GM21390 (cell line): Measurements from ENCODE around the gene CFAP210.

Experiments
- ATAC-seq: cut with Tn5 transposase; IDR thresholded peaks from one replicate; pipeline ENCODE4 v1.9.1; 2021; ENCODE audit not compliant: unreplicated experiment

The CFAP210 gene

GRCh38 chr2:169673921-169674320 is 20.3 kb downstream of the CFAP210 start:
- no peak for ATAC-seq

GRCh38 chr2:169673106-169673505 is 21.1 kb downstream of the CFAP210 start:
- no peak for ATAC-seq

- no peak for ATAC-seq
Measured at GRCh38 chr2:169672406-169672805, 21.8 kb downstream of the CFAP210 start.

- no peak for ATAC-seq
Measured at GRCh38 chr2:169670937-169671336, 23.3 kb downstream of the CFAP210 start.

GRCh38 chr2:169670215-169670651 is 24.0 kb downstream of the CFAP210 start:
- no peak for ATAC-seq

GRCh38 chr2:169667583-169667982 is 26.6 kb downstream of the CFAP210 start:
- ATAC-seq: no peak

- no peak for ATAC-seq
Measured at GRCh38 chr2:169664978-169665930, 29.0 kb downstream of the CFAP210 start.

- ATAC-seq: no peak
Measured at GRCh38 chr2:169664600-169664977, 29.6 kb downstream of the CFAP210 start.

- ATAC-seq: no peak
Measured at GRCh38 chr2:169663247-169663646, 31.0 kb downstream of the CFAP210 start.

- no peak for ATAC-seq
Measured at GRCh38 chr2:169662744-169663143, 31.5 kb downstream of the CFAP210 start.

- no peak for ATAC-seq
Measured at GRCh38 chr2:169661265-169661664, 32.9 kb downstream of the CFAP210 start.

GRCh38 chr2:169659320-169659719 is 34.9 kb downstream of the CFAP210 start:
- peak; percentile 61 for ATAC-seq

GRCh38 chr2:169658877-169659276 is 35.3 kb downstream of the CFAP210 start:
- ATAC-seq: no peak

GRCh38 chr2:169656164-169656563 is 38.0 kb downstream of the CFAP210 start:
- ATAC-seq: no peak

- no peak for ATAC-seq
Measured at GRCh38 chr2:169653636-169654035, 40.6 kb downstream of the CFAP210 start.

GRCh38 chr2:169649278-169649677 is 44.9 kb downstream of the CFAP210 start:
- ATAC-seq: no peak

- ATAC-seq: no peak
Measured at GRCh38 chr2:169647496-169647895, 46.7 kb downstream of the CFAP210 start.

- no peak for ATAC-seq
Measured at GRCh38 chr2:169644173-169644572, 50.0 kb downstream of the CFAP210 start.

GRCh38 chr2:169641464-169641863 is 52.7 kb downstream of the CFAP210 start:
- no peak for ATAC-seq

- no peak for ATAC-seq
Measured at GRCh38 chr2:169640104-169640503, 54.1 kb downstream of the CFAP210 start.

GRCh38 chr2:169637620-169638019 is 56.6 kb downstream of the CFAP210 start:
- ATAC-seq: no peak

- ATAC-seq: no peak
Measured at GRCh38 chr2:169636440-169637097, 57.6 kb downstream of the CFAP210 start.
